Peyer's patch (tissue), 4 donors: ENCODE data around the gene PCYT1A.

Source experiments
- POLR2A ChIP-seq, 2 donors: fragments of 450-650 bp; IDR thresholded peaks; one replicate each; pipeline ENCODE4 v1.5.1; 2017; ENCODE audit warnings: antibody characterized with exemption in 2 of 2, mild to moderate bottlenecking in 2 of 2, moderate library complexity in 2 of 2
- TF ChIP-seq, protein P1 (sequence below), 6 experiments: fragments of 450-650 bp in 4 of 6; fragments of 200-600 bp in 2 of 6; sonication (generic) in 1 of 6; IDR thresholded peaks; one replicate each; pipeline ENCODE4 v1.5.1; 2017 to 2019; ENCODE audit warnings: antibody characterized with exemption in 6 of 6, mild to moderate bottlenecking in 3 of 6, moderate library complexity in 1 of 6

DNA sequence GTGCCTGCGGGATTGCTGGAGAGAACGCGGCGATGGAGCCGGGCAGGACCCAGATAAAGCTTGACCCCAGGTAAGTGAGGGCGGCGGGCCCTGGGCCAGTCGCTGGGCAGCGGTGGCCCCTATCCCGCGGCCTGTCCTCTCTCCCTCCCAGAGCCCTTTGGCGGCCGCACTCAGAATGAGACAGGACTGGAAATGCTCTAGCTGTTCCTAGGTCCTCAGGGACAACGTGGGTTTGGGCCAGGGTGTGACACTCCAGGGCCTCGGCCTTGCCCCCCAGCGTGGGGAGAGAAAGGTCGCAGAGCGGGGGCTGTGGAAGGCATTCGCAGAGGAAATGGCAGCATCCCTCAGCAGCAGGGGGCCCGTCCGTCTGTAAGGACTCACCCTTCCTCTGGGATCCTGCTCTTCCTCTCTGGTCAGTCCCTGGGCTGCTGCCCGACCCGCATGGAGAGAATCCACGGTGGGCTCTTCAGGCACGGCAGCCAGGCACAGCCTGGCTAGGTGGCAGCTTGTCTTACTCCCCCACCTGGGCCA lies 70.8 kb downstream of the PCYT1A start:
- TF ChIP-seq, protein P1, sequence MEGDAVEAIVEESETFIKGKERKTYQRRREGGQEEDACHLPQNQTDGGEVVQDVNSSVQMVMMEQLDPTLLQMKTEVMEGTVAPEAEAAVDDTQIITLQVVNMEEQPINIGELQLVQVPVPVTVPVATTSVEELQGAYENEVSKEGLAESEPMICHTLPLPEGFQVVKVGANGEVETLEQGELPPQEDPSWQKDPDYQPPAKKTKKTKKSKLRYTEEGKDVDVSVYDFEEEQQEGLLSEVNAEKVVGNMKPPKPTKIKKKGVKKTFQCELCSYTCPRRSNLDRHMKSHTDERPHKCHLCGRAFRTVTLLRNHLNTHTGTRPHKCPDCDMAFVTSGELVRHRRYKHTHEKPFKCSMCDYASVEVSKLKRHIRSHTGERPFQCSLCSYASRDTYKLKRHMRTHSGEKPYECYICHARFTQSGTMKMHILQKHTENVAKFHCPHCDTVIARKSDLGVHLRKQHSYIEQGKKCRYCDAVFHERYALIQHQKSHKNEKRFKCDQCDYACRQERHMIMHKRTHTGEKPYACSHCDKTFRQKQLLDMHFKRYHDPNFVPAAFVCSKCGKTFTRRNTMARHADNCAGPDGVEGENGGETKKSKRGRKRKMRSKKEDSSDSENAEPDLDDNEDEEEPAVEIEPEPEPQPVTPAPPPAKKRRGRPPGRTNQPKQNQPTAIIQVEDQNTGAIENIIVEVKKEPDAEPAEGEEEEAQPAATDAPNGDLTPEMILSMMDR (IDR thresholded peaks at IDR 0.05) = no peak
- TF ChIP-seq POLR2A (IDR thresholded peaks at IDR 0.05) = no peak
